Stimulated activated CD8-positive, alpha-beta memory T cell treated with anti-CD3 and anti-CD28 coated beads, Interleukin-4, amount 100 ng/mL, for 1 hour (primary cell): ENCODE data around the gene PPP1R13L.
"Not testable (repeated sequence)": the region's sequence is repeated elsewhere in the genome, so short reads cannot be mapped to it uniquely, and the experiment has no call there.

ENCODE experiments used
- DNase-seq, 2 donors: peaks; one replicate each; pipeline ENCODE4 v3.0.0-alpha.2; 2020; ENCODE audit warnings: low read depth in 2 of 2, low spot score in 1 of 2

PPP1R13L gene

DNA sequence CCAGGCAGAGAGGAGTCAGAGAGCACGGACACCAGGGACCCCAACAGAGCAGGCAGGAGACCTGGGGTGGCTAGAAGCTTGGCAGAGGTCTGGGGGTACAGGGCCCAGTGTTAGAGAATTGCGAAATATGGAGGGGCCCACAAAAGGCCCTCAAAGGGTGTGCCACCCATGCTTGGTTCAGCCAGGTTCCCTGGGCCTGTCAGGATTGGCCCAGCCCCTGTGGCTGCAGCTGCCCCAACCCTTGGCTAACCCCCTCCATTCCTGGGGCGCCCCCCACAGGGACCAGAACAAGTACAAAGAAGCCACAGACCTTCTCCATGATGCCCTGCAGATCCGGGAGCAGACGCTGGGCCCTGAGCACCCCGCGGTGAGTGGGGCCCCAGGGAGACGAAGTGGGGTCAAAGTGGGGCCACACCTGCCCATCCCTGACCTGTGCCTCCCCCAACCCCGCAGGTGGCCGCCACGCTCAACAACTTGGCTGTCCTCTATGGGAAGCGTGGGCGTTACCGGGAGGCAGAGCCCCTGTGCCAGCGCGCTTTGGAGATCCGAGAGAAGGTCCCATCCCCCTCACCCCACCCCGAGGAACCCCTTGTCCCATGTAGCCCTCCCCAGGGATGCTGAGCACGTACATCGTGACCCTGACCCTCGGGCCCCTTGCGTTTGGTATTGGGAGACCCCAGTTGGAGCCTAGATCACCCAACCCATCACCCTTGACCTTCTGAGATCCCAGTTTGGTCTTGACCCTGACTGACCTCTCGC is 56.3 kb downstream of the PPP1R13L start:
- no peak for DNase-seq

GRCh38 chr19:45347570-45348366 is 57.1 kb downstream of the PPP1R13L start:
- DNase-seq: no peak

- DNase-seq: no peak
Measured at GRCh38 chr19:45346449-45346848, 58.4 kb downstream of the PPP1R13L start.

DNA sequence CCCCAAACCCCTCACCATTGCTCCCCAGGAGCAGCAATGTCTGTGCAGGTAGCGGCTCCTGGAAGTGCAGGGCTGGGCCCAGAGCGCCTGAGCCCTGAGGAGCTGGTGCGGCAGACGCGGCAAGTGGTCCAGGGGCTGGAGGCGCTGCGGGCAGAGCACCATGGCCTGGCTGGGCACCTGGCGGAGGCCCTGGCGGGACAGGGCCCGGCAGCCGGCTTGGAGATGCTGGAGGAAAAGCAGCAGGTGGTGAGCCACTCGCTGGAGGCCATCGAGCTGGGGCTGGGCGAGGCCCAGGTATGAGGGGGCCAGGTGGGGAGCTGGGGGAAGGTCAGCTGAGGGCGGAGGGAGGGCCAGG is 59.4 kb downstream of the PPP1R13L start:
- DNase-seq: no peak

DNA sequence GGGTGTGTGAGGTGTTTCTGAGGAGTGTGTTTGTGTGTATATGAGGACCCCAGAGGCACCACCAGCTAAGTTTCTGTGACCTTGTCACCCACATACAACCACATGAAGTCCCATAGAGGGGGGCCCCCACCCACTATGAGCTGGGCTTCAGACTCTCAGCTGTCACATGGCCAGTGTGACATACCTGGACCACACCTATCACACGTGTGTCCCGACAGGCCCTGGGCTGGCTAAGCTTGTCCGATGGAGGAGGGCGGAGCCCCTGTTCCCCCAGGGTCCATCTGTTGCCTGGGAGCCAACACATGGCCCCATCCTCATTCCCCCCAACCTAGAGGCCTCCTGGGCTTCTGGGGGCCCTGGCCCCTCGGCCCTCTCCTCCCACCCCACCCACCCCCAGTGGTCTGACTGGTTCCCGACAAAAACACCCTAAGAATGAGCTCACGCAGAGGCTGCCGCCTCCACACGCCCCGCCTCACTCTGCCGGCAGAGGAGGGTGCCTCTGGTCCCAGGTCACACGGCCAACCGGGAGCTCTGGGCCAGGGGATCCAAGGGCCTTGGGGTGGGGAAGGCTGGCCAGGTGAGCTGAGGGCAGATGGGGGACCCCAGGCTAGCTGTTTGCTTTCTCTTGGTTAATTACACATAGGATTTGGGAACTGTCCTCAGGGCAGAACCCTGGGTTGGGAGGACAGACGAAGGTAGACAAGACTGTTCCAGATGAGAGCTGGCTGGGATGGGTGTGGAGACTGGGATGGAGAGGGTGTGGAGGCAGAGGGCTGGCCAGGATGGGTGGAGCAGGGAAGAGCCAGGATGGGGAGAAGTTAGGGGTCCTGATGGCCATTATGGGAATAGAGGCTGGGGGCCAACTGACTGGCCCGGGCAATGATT is 60.0 kb downstream of the PPP1R13L start:
- no peak for DNase-seq

GRCh38 chr19:45342911-45343310 is 62.0 kb downstream of the PPP1R13L start:
- no peak for DNase-seq

DNA sequence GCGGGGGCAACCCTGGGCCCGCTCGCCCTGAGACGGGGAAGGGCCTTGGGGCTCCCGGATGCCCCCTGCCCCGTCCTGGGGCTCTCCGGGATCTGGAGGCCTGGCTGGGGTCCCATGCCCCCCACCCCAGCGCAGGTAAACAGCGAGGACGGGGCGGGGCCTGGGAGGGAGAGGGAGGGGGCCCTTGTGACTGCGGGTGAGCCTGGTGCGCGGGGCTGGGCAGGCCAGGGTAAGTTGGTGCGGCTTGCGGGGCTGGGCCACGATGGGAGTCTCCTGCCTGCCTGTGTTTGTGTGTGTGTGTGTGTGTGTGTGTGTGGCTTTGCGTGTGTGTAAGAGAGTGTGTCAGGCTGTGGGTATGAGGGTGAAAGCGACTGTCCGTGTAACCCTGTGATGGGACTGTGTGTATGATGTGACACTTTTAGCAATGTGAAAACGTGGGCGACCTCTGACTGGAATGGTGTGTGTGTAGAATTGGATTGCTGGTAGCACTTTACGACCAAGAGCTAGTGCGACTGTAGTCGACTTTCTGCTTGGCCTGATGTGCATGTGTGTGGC is 63.9 kb downstream of the PPP1R13L start:
- DNase-seq: no peak

DNA sequence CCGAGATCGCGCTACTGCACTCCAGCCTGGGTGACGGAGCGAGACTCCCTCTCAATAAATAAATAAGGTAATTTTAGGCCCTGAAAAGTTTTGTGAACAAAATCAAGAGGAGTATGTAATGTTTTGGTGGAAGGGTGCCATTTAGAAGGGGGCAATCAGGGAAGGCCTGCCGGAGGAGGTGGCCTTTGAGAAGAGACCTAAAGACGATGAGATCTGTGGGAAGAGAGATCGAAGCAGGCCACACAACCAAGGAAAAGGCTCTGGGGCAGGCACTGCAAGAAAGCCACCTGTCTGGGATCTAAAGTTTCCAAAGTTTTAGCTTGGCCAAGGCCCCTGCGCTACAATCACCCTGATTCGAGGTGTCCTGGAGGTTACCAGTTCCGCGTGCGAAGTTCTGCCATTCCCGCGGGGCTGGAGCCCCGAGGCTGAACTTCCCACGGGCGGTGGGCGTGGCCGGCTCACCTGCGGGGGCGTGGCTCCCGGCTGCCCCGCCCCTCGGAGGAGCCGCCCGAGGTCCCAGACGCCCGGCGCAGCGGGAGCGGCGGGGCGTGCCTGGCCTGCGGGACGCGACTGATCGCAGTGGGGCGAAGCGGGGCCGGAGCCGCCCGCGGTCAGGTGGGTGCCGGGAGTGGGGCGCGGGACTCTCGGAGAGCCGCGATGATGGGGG is 64.5 kb downstream of the PPP1R13L start, which contains the start of gene KLC3:
TSS of gene KLC3 (plus strand) at position 519 of the 667 bp plus-strand sequence. CDS start 4,792 bp downstream, outside the sequence.
- no peak for DNase-seq

DNA sequence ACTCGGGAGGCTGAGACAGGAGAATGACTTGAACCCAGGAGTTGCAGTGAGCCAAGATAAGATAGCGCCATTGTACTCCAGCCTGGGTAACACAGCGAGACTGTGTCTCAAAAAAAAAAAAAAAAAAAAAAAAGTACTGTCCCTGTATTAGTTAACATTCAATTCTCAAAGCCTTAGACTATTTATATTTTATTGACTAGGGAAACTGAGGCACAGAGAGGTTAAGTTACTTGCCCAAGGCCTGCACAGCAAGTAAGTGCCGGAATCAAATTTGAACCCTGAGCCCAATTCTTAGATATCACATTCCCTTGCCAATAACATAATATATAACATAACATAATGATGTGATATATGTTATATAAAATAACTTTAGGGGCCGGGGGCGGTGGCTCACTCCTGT is 65.2 kb downstream of the PPP1R13L start:
- DNase-seq: no peak

DNA sequence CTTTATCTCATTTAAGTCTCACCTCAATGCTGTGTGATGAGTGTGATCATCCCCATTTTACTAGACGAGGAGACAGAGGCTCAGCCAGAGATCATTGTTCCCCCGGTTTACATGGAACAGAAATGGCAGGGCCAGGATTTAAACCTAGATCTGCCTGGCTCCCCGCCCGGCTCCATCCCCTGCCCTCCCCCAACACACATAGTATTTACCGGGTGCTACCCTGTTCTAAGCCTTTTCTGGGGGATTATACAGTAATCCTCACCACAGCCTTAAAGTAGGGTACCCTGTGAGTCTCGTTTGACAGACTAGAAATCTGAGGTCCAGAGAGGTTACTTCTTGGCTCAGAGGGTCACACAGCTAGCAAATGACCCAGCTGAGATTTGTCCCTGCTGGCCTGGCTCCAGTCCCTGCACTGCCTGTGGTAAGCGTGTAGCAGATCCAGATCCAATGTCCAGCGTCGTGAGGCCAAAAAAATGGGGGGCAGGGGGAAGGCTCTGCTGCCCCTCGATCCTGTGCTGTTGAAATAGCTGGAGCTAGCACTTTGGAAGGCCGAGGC is 68.1 kb downstream of the PPP1R13L start:
- DNase-seq: no peak

DNA sequence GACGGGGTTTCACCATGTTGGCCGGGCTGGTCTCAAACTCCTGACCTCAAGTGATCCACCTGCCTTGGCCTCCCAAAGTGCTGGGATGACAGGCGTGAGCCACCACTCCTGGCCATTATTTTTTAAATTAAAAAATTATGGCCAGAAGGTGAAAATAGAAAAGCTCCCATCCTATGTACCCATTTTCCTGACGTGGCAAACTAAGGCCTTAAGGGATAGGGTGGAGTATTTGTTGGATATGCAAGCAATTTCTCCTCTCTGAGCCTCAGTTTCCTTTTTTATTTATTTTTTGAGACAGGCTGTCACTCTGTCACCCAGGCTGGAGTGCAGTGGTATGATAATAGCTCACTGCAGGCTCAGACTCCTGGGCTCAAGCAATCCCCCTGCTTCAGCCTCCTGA is 70.0 kb downstream of the PPP1R13L start:
- not testable (repeated sequence) for DNase-seq

GRCh38 chr19:45333609-45334303 is 71.1 kb downstream of the PPP1R13L start:
- no peak for DNase-seq

GRCh38 chr19:45331411-45331810 is 73.5 kb downstream of the PPP1R13L start:
- no peak for DNase-seq
